Neural crest cell (in vitro differentiated cells): Measurements from ENCODE around the gene GET4. TPM values are rescaled to one million over a fixed set of nuclear protein-coding genes. Genes with fewer than 3 reads are reported as not detected.
"Not testable (repeated sequence)": the region's sequence is repeated elsewhere in the genome, so short reads cannot be mapped to it uniquely, and the experiment has no call there.

Source experiments
- DNase-seq: peaks from one replicate; pipeline ENCODE4 v3.0.0; 2021; ENCODE audit warnings: low read depth, mixed read lengths, low spot score
- H3K27ac Mint-ChIP-seq: one replicate; pipeline ENCODE4 v1.8.0; 2021; ENCODE audit warnings: mild to moderate bottlenecking, mixed read lengths; ENCODE audit not compliant: unreplicated experiment
- H3K27me3 Mint-ChIP-seq: 2 replicates; pipeline ENCODE4 v1.8.0; 2021; ENCODE audit warnings: low read depth, mild to moderate bottlenecking, mixed read lengths
- H3K36me3 Mint-ChIP-seq: 2 replicates; pipeline ENCODE4 v1.8.0; 2021; ENCODE audit warnings: low read depth, mild to moderate bottlenecking, mixed read lengths
- H3K4me1 Mint-ChIP-seq: 2 replicates; pipeline ENCODE4 v1.8.0; 2021; ENCODE audit warnings: mixed read lengths
- H3K4me3 Mint-ChIP-seq: one replicate; pipeline ENCODE4 v1.8.0; 2021; ENCODE audit warnings: mild to moderate bottlenecking, mixed read lengths
- H3K9me3 Mint-ChIP-seq: 2 replicates; pipeline ENCODE4 v1.8.0; 2021; ENCODE audit warnings: mixed read lengths
- CTCF ChIP-seq: fragments of 200-600 bp; sonication (generic); conservative IDR thresholded peaks from 2 replicates; pipeline ENCODE4 v1.5.0; 2021; ENCODE audit warnings: antibody characterized with exemption, mild to moderate bottlenecking
- total RNA-seq: library from RNA; stranded (reverse); gene quantifications from 2 replicates; pipeline ENCODE4 v1.2.1, GENCODE V29; 2021

Gene GET4
- total RNA-seq, 1 donor from 2014 or later, result 55.2 TPM

- DNase-seq, result no peak
- H3K36me3 Mint-ChIP-seq, result no peaks in the 10 kb centered on the region
- no peak overlapping the region for H3K27ac Mint-ChIP-seq
- no peak overlapping the region for H3K4me3 Mint-ChIP-seq
- no peaks in the 10 kb centered on the region for H3K9me3 Mint-ChIP-seq
- no peaks in the 10 kb centered on the region for H3K4me1 Mint-ChIP-seq
- H3K27me3 Mint-ChIP-seq, result no peaks in the 10 kb centered on the region
- TF ChIP-seq CTCF, result no peak
Observed at GRCh38 chr7:922334-923107, 46.2 kb downstream of the GET4 start.

GRCh38 chr7:923108-924041 lies 47.0 kb downstream of the GET4 start:
- Mint-ChIP-seq H3K27me3 (no peaks in the 10 kb centered on the region), H3K9me3 (no peaks in the 10 kb centered on the region), H3K4me3 (no peak overlapping the region), H3K36me3 (no peaks in the 10 kb centered on the region), H3K4me1 (no peaks in the 10 kb centered on the region), H3K27ac (no peak overlapping the region)
- peak; percentile 36 for DNase-seq
- TF ChIP-seq CTCF, result no peak

GRCh38 chr7:924042-924441 lies 47.7 kb downstream of the GET4 start:
- H3K9me3 Mint-ChIP-seq, DNase-seq, H3K4me1 Mint-ChIP-seq, H3K36me3 Mint-ChIP-seq, H3K27me3 Mint-ChIP-seq, H3K4me3 Mint-ChIP-seq, H3K27ac Mint-ChIP-seq: not testable (repeated sequence)

GRCh38 chr7:924541-925231 lies 48.3 kb downstream of the GET4 start:
- no peaks in the 10 kb centered on the region for H3K4me1 Mint-ChIP-seq
- no peak overlapping the region for H3K27ac Mint-ChIP-seq
- TF ChIP-seq CTCF, result no peak
- H3K9me3 Mint-ChIP-seq, result no peaks in the 10 kb centered on the region
- H3K36me3 Mint-ChIP-seq, result no peaks in the 10 kb centered on the region
- no peak overlapping the region for H3K4me3 Mint-ChIP-seq
- no peak for DNase-seq
- no peaks in the 10 kb centered on the region for H3K27me3 Mint-ChIP-seq

GRCh38 chr7:925601-926000 lies 49.2 kb downstream of the GET4 start:
- Mint-ChIP-seq H3K4me1 (no peaks in the 10 kb centered on the region), H3K9me3 (no peaks in the 10 kb centered on the region), H3K36me3 (no peaks in the 10 kb centered on the region), H3K27ac (no peak overlapping the region), H3K4me3 (no peak overlapping the region), H3K27me3 (no peaks in the 10 kb centered on the region)
- no peak for TF ChIP-seq CTCF
- no peak for DNase-seq
